Ovary (tissue), 9 donors: Measurements from ENCODE around the gene RPL22L1. TPM values are rescaled to one million over a fixed set of nuclear protein-coding genes. Genes with fewer than 3 reads are reported as not detected.

ENCODE experiments used
- DNase-seq, 5 donors: peaks; one replicate each; pipeline ENCODE4 v3.0.0-alpha.2; 2019 to 2020
- H3K27ac ChIP-seq, 2 donors: fragments of 200-600 bp; one replicate each; pipeline versions ENCODE4 v1.5.1 to v1.8.0; 2019 to 2022
- H3K27me3 ChIP-seq: fragments of 200-600 bp; one replicate; pipeline ENCODE4 v1.8.0; 2022
- H3K36me3 ChIP-seq: fragments of 200-600 bp; sonication (generic); one replicate; pipeline ENCODE4 v1.5.1; 2019
- H3K4me1 ChIP-seq: one replicate; pipeline ENCODE4 v1.8.1; 2013; ENCODE audit warnings: mild to moderate bottlenecking, moderate library complexity; ENCODE audit not compliant: insufficient read depth
- H3K4me3 ChIP-seq: fragments of 200-600 bp; sonication (generic); one replicate; pipeline ENCODE4 v1.5.1; 2017
- H3K9me3 ChIP-seq, 2 donors: fragments of 200-600 bp in 1 of 2; sonication (generic) in 1 of 2; one replicate each; pipeline versions ENCODE4 v1.5.1 to v1.8.1; 2013 to 2019; ENCODE audit warnings: mild to moderate bottlenecking in 1 of 2, moderate library complexity in 1 of 2
- EP300 ChIP-seq: sonication (generic); formaldehyde crosslinking; IDR thresholded peaks from one replicate; pipeline ENCODE4 v1.6.1; 2017; ENCODE audit warnings: antibody characterized with exemption
- POLR2A ChIP-seq: fragments of 450-650 bp; IDR thresholded peaks from one replicate; pipeline ENCODE4 v1.6.1; 2017; ENCODE audit warnings: antibody characterized with exemption, mild to moderate bottlenecking, moderate library complexity
- WGBS, 3 donors: extraction: QIAGEN DNeasy Blood & Tissue Kit in 1 of 3; methylation state at CpG; one replicate each; pipeline versions ENCODE4 v1.1.5 to v1.1.7; 2013 to 2017; 5-methylcytosine and 5-hydroxymethylcytosine counted together
- intact Hi-C, 4 donors: fragments of 100-400 bp; cut with DNase I; formaldehyde crosslinking; loops; one replicate each; pipeline versions ENCODE4 v1.11.0 to v1.15.1; 2022 to 2023
- polyA plus RNA-seq, 2 donors: library from polyadenylated mRNA; stranded (reverse); fragments of 200-250 nt in 1 of 2; fragments of 350-450 nt in 1 of 2; fragmentation: Illumina TruSeq in 1 of 2; extraction: RNeasy Lipid Tissue Mini Kit (QIAGEN cat#74804) in 1 of 2; gene quantifications; one replicate each; pipeline ENCODE4 v1.2.3, GENCODE V29; 2013 to 2014
- total RNA-seq, 7 donors: library from RNA; depleted of rRNA in 2 of 7; stranded (reverse); fragments of >200 nt in 2 of 7; fragmentation: NEBNext Ultra II Directional in 3 of 7; extraction: Animal tissue kit (Norgen Biotek cat#: 25700) in 3 of 7; gene quantifications; one replicate each; pipeline versions ENCODE4 v1.1.0 to v1.2.4, GENCODE V29; 2016 to 2023
- TF ChIP-seq, protein P1 (sequence below), 3 donors: fragments of 450-650 bp in 2 of 3; fragments of 200-600 bp in 1 of 3; IDR thresholded peaks; one replicate each; pipeline versions ENCODE4 v1.5.1 to v1.8.0; 2016 to 2022; ENCODE audit warnings: antibody characterized with exemption in 3 of 3, mild to moderate bottlenecking in 1 of 3
- donor health status: DM: no; HTN: no; CAD: no; lungs with moderate emphysema.
- donor health status: DM: no; HTN: no; CAD: no.
- donor health status: Bipolar disorder and iron deficiency.
- donor health status: DM: yes; HTN: yes; CAD: no.
- donor health status: DM: no; HTN: no; CAD: no.
- donor health status: DM: yes; HTN: yes; CAD: no.

Gene RPL22L1
- total and polyA plus RNA-seq, 9 donors: 41.7 to 171 (median 68.4) TPM

DNA sequence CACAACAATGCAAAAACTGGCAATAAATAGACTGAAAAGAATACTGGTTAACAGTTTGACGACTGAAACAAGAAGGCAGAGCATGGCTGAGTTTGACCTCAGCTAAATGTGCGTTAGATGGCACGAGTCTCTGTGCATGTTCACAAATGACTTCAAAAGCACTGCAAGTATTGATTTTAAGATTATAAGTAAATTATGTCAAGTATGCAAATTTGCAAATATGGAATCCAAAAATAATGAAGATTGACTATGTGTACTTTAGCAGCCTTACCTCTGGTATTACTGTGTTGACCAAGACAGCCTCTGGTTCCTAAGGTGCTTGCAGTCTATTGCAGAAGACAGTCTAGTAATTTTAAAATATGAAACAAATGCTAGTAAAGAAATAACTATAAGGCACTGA lies 41.1 kb upstream of the RPL22L1 start:
- peaks cover 7% of the 10 kb centered on the region for H3K4me1 ChIP-seq
- WGBS, 3 donors: 91 to 95% (median 93%) methylated on average over 3 of the region's 3 CpGs
- H3K27ac ChIP-seq: no peak overlapping the region
- intact Hi-C loops: no loop called here
- TF ChIP-seq POLR2A: no peak
- TF ChIP-seq, protein P1, sequence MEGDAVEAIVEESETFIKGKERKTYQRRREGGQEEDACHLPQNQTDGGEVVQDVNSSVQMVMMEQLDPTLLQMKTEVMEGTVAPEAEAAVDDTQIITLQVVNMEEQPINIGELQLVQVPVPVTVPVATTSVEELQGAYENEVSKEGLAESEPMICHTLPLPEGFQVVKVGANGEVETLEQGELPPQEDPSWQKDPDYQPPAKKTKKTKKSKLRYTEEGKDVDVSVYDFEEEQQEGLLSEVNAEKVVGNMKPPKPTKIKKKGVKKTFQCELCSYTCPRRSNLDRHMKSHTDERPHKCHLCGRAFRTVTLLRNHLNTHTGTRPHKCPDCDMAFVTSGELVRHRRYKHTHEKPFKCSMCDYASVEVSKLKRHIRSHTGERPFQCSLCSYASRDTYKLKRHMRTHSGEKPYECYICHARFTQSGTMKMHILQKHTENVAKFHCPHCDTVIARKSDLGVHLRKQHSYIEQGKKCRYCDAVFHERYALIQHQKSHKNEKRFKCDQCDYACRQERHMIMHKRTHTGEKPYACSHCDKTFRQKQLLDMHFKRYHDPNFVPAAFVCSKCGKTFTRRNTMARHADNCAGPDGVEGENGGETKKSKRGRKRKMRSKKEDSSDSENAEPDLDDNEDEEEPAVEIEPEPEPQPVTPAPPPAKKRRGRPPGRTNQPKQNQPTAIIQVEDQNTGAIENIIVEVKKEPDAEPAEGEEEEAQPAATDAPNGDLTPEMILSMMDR (IDR thresholded peaks at IDR 0.05): no peak
- no peak for TF ChIP-seq EP300
- no peaks in the 10 kb centered on the region for H3K9me3 ChIP-seq
- no peak for DNase-seq
- H3K4me3 ChIP-seq: no peak overlapping the region
- no peaks in the 10 kb centered on the region for H3K27me3 ChIP-seq
- no peaks in the 10 kb centered on the region for H3K36me3 ChIP-seq

DNA sequence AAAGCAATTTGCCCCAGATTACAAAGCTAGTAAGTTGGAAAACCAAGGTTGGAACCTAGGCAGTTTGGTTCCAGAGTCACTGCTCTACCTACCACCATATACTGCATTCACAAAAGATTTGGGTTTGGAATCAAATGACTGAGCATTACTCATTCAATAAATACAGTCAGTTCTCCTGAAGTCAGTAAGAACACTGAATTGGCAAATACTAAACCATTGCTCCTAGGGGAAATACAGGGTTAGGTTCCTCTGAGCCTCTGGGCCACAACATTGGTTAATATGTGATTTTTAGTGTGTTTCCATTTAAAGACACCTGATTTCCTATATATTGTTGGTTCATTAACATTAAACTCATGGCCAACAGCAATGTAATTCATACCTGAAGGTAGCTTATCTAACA lies 40.5 kb upstream of the RPL22L1 start:
- Histone ChIP-seq H3K27ac (no peak overlapping the region), H3K9me3 (no peaks in the 10 kb centered on the region), H3K27me3 (no peaks in the 10 kb centered on the region), H3K4me3 (no peak overlapping the region), H3K4me1 (peaks cover 7% of the 10 kb centered on the region), H3K36me3 (no peaks in the 10 kb centered on the region)
- no peak for DNase-seq
- TF ChIP-seq EP300 (no peak), POLR2A (no peak)
- TF ChIP-seq, protein P1 (IDR thresholded peaks at IDR 0.05): no peak
- intact Hi-C loops: no loop called here

DNA sequence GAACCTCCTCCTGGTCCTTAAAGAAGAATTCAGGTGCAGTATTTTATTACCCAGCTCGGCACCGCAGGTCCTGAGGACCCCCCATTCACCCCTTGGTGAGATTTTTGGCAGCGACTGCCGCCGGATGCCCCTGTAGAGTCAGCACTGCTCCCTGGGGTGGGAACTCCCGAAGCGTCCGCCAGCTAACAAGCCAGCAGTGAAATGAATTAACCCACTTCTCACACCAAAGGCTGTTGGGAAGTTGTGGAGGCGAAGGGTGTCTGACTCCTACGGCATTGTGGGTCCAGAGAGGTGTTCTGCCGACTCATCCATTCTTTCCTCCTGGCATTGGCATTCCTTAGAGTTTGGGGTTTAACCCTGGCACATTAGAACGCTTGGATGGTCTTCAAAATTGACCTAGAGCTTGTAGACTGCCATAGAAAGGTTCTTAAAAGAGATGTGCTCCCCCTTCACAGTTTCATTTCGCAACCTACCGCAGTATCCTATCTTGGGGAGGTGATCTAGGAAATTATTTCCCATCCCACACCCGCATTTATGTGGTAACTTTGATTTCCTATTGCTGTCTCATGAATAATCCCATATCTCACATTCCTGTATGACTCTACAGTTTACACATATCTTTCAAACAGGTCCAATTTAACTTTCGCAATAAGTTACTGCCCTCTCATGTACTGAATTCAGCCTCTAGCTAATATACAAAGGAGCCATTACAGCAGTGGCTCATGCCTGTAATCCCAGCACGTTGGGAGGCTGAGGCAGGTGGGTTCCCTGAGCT lies 39.3 kb upstream of the RPL22L1 start:
- Histone ChIP-seq H3K36me3 (no peaks in the 10 kb centered on the region), H3K4me1 (peaks cover 7% of the 10 kb centered on the region), H3K4me3 (peak overlapping the region; percentile 70), H3K27ac (peak overlapping the region in 1 of 2 donors; percentile 62), H3K27me3 (no peaks in the 10 kb centered on the region), H3K9me3 (no peaks in the 10 kb centered on the region)
- peak in 3 of 5 donors; percentile 25 to 54 (median 49) for DNase-seq
- 85 to 87% (median 85%) methylated on average over 17 of the region's 17 CpGs for WGBS, 3 donors
- TF ChIP-seq, protein P1 (IDR thresholded peaks at IDR 0.05): no peak
- TF ChIP-seq POLR2A (no peak), EP300 (no peak)
- intact Hi-C loops: no loop called here

DNA sequence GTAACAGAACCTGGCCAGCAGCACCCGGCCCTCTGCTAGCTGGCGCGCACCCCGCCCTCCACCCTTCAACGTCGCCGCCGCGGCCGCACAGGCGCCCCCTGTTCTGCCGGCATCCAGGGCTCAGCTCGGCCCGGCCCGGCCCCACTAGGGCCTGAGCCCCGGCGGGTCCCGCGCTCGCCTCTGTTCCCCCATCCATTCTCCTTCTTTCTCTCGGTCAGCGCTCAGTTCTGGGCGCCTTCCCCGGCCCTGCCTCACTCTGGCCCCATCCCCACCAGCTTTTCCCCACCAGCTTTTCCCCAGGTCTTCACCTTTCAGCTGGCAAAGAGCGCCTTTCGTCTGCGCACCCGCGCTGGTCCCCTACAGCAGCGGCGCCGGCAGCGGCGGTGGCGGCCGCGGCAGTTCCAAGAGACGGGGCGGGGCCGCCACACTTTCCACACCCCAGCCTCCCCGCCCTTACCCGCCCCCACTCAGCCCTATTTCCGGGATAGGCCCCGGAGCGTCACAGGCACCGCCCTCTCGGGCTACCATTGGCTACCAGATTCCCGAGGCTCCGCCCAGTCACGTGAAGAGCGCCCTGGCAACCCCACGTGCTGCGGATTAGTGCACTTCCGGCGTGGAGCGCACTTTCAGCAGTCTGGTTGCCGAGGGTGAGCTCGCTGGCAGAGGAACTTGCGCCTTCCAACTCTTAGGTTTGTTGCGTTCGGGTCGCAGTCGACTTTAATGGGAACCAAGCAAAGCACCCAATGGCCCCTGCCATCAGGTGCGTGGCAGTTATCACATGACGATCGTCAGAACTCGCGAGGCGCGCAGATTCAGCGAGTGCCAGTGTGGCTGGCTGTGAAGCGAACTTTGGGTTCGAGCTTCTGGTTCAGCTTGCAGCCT lies 38.5 kb upstream of the RPL22L1 start, which contains the start of gene EIF5A2:
EIF5A2 (minus strand) TSS at position 403 of the 882 bp plus-strand sequence. CDS start 831 bp downstream, outside the sequence.
- 12 to 14% (median 13%) methylated on average over 69 to 73 of the region's 73 CpGs for WGBS, 3 donors
- TF ChIP-seq, protein P1 (IDR thresholded peaks at IDR 0.05): no peak
- TF ChIP-seq EP300 (no peak), POLR2A (peak; percentile 9)
- Histone ChIP-seq H3K27ac (peak within 1 kb of the TSS in 1 of 2 donors; percentile 62), H3K4me1 (peaks cover 7% of the 10 kb centered on the region), H3K4me3 (peak within 1 kb of the TSS; percentile 70), H3K27me3 (no peaks in the 10 kb centered on the region), H3K36me3 (no peaks in the 10 kb centered on the region), H3K9me3 (no peaks in the 10 kb centered on the region)
- DNase-seq: peak; percentile 95 to 98 (median 96)
- intact Hi-C loops: no loop called here
